HepG2 (cell line): Measurements from ENCODE around the gene HOXA9. TPM values are rescaled to one million over a fixed set of nuclear protein-coding genes. Genes with fewer than 3 reads are reported as not detected.
A peak's percentile ranks its signal among the peaks of the same experiment; 100 is the strongest.

Experiments
- BRCA1 ChIP-seq: sonication (generic); formaldehyde crosslinking; IDR thresholded peaks from 2 replicates; pipeline ENCODE4 v1.4.0; 2020; ENCODE audit warnings: missing genetic modification reagents
- DR1 ChIP-seq: sonication (generic); formaldehyde crosslinking; IDR thresholded peaks from 2 replicates; pipeline ENCODE4 v1.8.0; 2021; ENCODE audit warnings: mild to moderate bottlenecking, missing genetic modification reagents, inconsistent platforms
- HMG20A ChIP-seq: IDR thresholded peaks from 2 replicates; pipeline ENCODE4 v1.6.1; 2016; ENCODE audit warnings: borderline replicate concordance
- MATR3 ChIP-seq: sonication (generic); formaldehyde crosslinking; IDR thresholded peaks from 2 replicates; pipeline ENCODE4 v1.4.0; 2020; ENCODE audit warnings: missing genetic modification reagents
- MED1 ChIP-seq: sonication (generic); formaldehyde crosslinking; IDR thresholded peaks from 2 replicates; pipeline ENCODE4 v1.4.0; 2020; ENCODE audit warnings: missing genetic modification reagents
- MZF1 ChIP-seq: sonication (generic); formaldehyde crosslinking; IDR thresholded peaks from 2 replicates; pipeline ENCODE4 v1.8.1; 2023; ENCODE audit warnings: mild to moderate bottlenecking, missing genetic modification reagents, borderline replicate concordance
- NCOA5 ChIP-seq: sonication (generic); formaldehyde crosslinking; IDR thresholded peaks from 2 replicates; pipeline ENCODE4 v1.4.0; 2020; ENCODE audit warnings: missing genetic modification reagents
- NR3C1 ChIP-seq: sonication (generic); formaldehyde crosslinking; IDR thresholded peaks from 2 replicates; pipeline ENCODE4 v1.4.0; 2020; ENCODE audit warnings: missing genetic modification reagents
- PHB2 ChIP-seq: fragments of 450-650 bp; IDR thresholded peaks from 2 replicates; pipeline ENCODE4 v1.6.1; 2018; ENCODE audit not compliant: partially characterized antibody
- PRPF4 ChIP-seq: fragments of 200-400 bp; formaldehyde crosslinking; IDR thresholded peaks from 2 replicates; pipeline ENCODE4 v1.6.1; 2016; ENCODE audit warnings: low read length, low read depth; ENCODE audit not compliant: poor library complexity, severe bottlenecking
- SAP130 ChIP-seq: IDR thresholded peaks from 2 replicates; pipeline ENCODE4 v1.6.1; 2016; ENCODE audit warnings: low read depth
- SNAPC2 ChIP-seq: sonication (generic); formaldehyde crosslinking; IDR thresholded peaks from 2 replicates; pipeline ENCODE4 v1.8.1; 2022; ENCODE audit warnings: mild to moderate bottlenecking, missing genetic modification reagents
- SOX13 ChIP-seq, 3 experiments: fragments of 450-650 bp in 1 of 3; sonication (generic) in 1 of 3; formaldehyde crosslinking in 1 of 3; IDR thresholded peaks in 2 of 3; conservative IDR thresholded peaks in 1 of 3; 2 replicates each; pipeline versions ENCODE4 v1.5.0 to v1.6.1; 2016 to 2020; ENCODE audit warnings: antibody characterized with exemption in 1 of 3, mild to moderate bottlenecking in 1 of 3, missing compliant biosample characterization in 1 of 3, missing genetic modification reagents in 1 of 3, moderate library complexity in 1 of 3
- U2AF2 ChIP-seq: fragments of 200-400 bp; formaldehyde crosslinking; IDR thresholded peaks from 2 replicates; pipeline ENCODE4 v1.6.1; 2017; ENCODE audit warnings: low read depth, mild to moderate bottlenecking, low read length
- ZNF225 ChIP-seq: sonication (generic); formaldehyde crosslinking; IDR thresholded peaks from 2 replicates; pipeline ENCODE4 v1.4.0; 2020; ENCODE audit warnings: mild to moderate bottlenecking, missing genetic modification reagents
- ZNF510 ChIP-seq: sonication (generic); formaldehyde crosslinking; IDR thresholded peaks from 2 replicates; pipeline ENCODE4 v1.4.0; 2020; ENCODE audit warnings: low read depth, mild to moderate bottlenecking, missing genetic modification reagents
- ZNF747 ChIP-seq: sonication (generic); formaldehyde crosslinking; IDR thresholded peaks from 2 replicates; pipeline ENCODE4 v1.8.1; 2023; ENCODE audit warnings: missing genetic modification reagents, mild to moderate bottlenecking, borderline replicate concordance
- ZNF761 ChIP-seq: sonication (generic); formaldehyde crosslinking; conservative IDR thresholded peaks from 2 replicates; pipeline ENCODE4 v1.4.0; 2020; ENCODE audit warnings: mild to moderate bottlenecking, missing genetic modification reagents
- polyA plus RNA-seq, 8 experiments: library from polyadenylated mRNA; depleted of rRNA in 3 of 8; stranded (reverse) in 7 of 8; unstranded in 1 of 8; fragments of >200 nt; fragmentation: Illumina TruSeq in 4 of 8; extraction: Trizol in 4 of 8; gene quantifications; 2 replicates each; pipeline versions ENCODE4 v1.2.1 to v1.2.3, GENCODE V29; 2011 to 2016; ENCODE audit warnings: low read depth in 4 of 8, missing spikeins in 1 of 8, mixed read lengths in 1 of 8; ENCODE audit not compliant: insufficient read depth in 1 of 8
- total RNA-seq, 5 experiments: library from RNA; depleted of rRNA; stranded (reverse); fragments of >200 nt; fragmentation: Illumina TruSeq; extraction: Trizol; gene quantifications; 2 replicates each; pipeline ENCODE4 v1.2.3, GENCODE V29; 2016; ENCODE audit warnings: low read depth in 1 of 5
- TF ChIP-seq, protein P1 (sequence below): sonication (generic); formaldehyde crosslinking; IDR thresholded peaks from 2 replicates; pipeline ENCODE4 v1.4.0; 2020; ENCODE audit warnings: mild to moderate bottlenecking, missing genetic modification reagents
- TF ChIP-seq, protein P2 (sequence below), 2 experiments: sonication (generic) in 1 of 2; formaldehyde crosslinking in 1 of 2; IDR thresholded peaks; 2 replicates each; pipeline versions ENCODE4 v1.6.1 to v1.9.0; 2014 to 2022; ENCODE audit warnings: antibody characterized with exemption in 1 of 2, borderline replicate concordance in 1 of 2, inconsistent platforms in 1 of 2, low read depth in 1 of 2, missing genetic modification reagents in 1 of 2
- TF ChIP-seq, protein P3 (sequence below): sonication (generic); formaldehyde crosslinking; IDR thresholded peaks from 2 replicates; pipeline ENCODE4 v1.4.0; 2020; ENCODE audit warnings: mild to moderate bottlenecking, low read depth, missing genetic modification reagents

HOXA9 gene
- total and polyA plus RNA-seq, 2 of the 13 experiments (the other 11 are each of a cell fraction or from before 2014, with no cell fraction given) = not detected

DNA sequence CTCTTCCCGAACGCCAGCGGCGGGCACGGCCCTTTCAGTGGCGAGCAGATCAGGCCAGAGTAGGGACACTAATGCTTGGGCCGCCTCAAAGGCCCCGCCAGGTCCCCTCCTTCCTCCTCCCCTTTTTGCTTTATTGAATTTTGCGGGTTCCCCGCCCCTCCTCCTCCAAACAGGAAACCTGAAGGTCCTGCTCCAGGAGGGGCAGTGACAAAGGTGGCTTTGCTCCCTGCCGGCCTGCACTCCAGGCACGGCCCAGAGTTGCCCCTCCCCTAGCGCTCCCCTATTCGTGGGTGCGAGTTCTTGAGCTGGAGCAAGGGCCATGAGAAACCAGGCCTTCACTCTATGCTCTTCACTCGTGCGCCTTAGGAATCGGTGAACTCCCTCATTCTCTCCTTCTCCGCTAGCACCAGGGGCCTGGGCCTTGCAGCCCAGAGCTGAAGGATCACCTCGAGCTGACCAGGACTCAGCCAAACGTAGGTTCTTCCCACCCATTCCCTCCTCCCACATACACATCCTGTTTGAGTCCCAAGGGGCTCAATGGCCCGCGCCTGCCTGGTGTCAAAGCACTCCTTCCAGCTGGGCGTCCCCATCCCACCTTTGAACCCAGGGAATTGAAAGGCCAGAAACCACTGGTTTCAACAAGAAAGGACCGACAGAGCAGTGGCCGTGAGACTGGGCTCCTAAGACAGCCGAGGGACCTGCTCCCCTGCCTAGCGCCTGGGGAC is 17.1 kb downstream of the HOXA9 start (continued):
- TF ChIP-seq, protein P1, sequence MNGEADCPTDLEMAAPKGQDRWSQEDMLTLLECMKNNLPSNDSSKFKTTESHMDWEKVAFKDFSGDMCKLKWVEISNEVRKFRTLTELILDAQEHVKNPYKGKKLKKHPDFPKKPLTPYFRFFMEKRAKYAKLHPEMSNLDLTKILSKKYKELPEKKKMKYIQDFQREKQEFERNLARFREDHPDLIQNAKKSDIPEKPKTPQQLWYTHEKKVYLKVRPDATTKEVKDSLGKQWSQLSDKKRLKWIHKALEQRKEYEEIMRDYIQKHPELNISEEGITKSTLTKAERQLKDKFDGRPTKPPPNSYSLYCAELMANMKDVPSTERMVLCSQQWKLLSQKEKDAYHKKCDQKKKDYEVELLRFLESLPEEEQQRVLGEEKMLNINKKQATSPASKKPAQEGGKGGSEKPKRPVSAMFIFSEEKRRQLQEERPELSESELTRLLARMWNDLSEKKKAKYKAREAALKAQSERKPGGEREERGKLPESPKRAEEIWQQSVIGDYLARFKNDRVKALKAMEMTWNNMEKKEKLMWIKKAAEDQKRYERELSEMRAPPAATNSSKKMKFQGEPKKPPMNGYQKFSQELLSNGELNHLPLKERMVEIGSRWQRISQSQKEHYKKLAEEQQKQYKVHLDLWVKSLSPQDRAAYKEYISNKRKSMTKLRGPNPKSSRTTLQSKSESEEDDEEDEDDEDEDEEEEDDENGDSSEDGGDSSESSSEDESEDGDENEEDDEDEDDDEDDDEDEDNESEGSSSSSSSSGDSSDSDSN (CRISPR knock-in tag) = no peak
- TF ChIP-seq BRCA1 (no peak), ZNF747 (CRISPR knock-in tag) (no peak), MZF1 (CRISPR knock-in tag) (no peak), HMG20A (CRISPR knock-in tag) (no peak), PHB2 (no peak), MATR3 (no peak), ZNF225 (CRISPR knock-in tag) (no peak), SOX13 (IDR thresholded peaks at IDR 0.05) (no peak), SOX13 (CRISPR knock-in tag; conservative IDR thresholded peaks at IDR 0.05 in 1 of 2, IDR thresholded peaks at IDR 0.05 in 1 of 2) (no peak), ZNF761 (no peak), NR3C1 (no peak), ZNF510 (CRISPR knock-in tag) (no peak), DR1 (CRISPR knock-in tag) (no peak), NCOA5 (CRISPR knock-in tag) (no peak), MED1 (CRISPR knock-in tag) (no peak), PRPF4 (no peak), SNAPC2 (CRISPR knock-in tag) (no peak), SAP130 (CRISPR knock-in tag) (0 out of 2 replicates have a peak, but pooled peaks have one; percentile 3), U2AF2 (no peak)
- TF ChIP-seq, protein P2, sequence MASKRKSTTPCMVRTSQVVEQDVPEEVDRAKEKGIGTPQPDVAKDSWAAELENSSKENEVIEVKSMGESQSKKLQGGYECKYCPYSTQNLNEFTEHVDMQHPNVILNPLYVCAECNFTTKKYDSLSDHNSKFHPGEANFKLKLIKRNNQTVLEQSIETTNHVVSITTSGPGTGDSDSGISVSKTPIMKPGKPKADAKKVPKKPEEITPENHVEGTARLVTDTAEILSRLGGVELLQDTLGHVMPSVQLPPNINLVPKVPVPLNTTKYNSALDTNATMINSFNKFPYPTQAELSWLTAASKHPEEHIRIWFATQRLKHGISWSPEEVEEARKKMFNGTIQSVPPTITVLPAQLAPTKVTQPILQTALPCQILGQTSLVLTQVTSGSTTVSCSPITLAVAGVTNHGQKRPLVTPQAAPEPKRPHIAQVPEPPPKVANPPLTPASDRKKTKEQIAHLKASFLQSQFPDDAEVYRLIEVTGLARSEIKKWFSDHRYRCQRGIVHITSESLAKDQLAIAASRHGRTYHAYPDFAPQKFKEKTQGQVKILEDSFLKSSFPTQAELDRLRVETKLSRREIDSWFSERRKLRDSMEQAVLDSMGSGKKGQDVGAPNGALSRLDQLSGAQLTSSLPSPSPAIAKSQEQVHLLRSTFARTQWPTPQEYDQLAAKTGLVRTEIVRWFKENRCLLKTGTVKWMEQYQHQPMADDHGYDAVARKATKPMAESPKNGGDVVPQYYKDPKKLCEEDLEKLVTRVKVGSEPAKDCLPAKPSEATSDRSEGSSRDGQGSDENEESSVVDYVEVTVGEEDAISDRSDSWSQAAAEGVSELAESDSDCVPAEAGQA (IDR thresholded peaks at IDR 0.05; ENCODE audit: low read depth) = no peak
- TF ChIP-seq, protein P2 (CRISPR knock-in tag; IDR thresholded peaks at IDR 0.05; ENCODE audit: borderline replicate concordance) = no peak
- TF ChIP-seq, protein P3, sequence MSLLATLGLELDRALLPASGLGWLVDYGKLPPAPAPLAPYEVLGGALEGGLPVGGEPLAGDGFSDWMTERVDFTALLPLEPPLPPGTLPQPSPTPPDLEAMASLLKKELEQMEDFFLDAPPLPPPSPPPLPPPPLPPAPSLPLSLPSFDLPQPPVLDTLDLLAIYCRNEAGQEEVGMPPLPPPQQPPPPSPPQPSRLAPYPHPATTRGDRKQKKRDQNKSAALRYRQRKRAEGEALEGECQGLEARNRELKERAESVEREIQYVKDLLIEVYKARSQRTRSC = no peak
